Thyroid gland (tissue), 4 donors: ENCODE data around the gene INF2. TPM values are rescaled to one million over a fixed set of nuclear protein-coding genes. Genes with fewer than 3 reads are reported as not detected.

ENCODE experiments used
- DNase-seq, 2 donors: peaks; one replicate each; pipeline ENCODE4 v3.0.0-alpha.2; 2019
- H3K27ac ChIP-seq, 3 donors: fragments of 200-600 bp; sonication (generic); 1 replicate in 2 of 3; 2 replicates in 1 of 3; pipeline ENCODE4 v1.5.1; 2016 to 2019; ENCODE audit warnings: mild to moderate bottlenecking in 1 of 3, moderate library complexity in 1 of 3
- H3K27me3 ChIP-seq: fragments of 200-600 bp; sonication (generic); one replicate; pipeline ENCODE4 v1.5.1; 2019
- H3K36me3 ChIP-seq, 2 donors: fragments of 200-600 bp; sonication (generic); one replicate each; pipeline ENCODE4 v1.5.1; 2016 to 2019
- H3K4me1 ChIP-seq, 2 donors: fragments of 200-600 bp; sonication (generic); one replicate each; pipeline ENCODE4 v1.5.1; 2017 to 2019
- H3K4me3 ChIP-seq, 3 donors: fragments of 200-600 bp; sonication (generic); replicated peaks in 1 of 3; 1 replicate in 2 of 3; 2 replicates in 1 of 3; pipeline ENCODE4 v1.5.1; 2016; ENCODE audit warnings: mild to moderate bottlenecking in 1 of 3
- H3K9me3 ChIP-seq: fragments of 200-600 bp; sonication (generic); one replicate; pipeline ENCODE4 v1.5.1; 2017
- POLR2A ChIP-seq, 2 donors: fragments of 450-650 bp; IDR thresholded peaks; one replicate each; pipeline ENCODE4 v1.6.1; 2017; ENCODE audit warnings: antibody characterized with exemption in 2 of 2, mild to moderate bottlenecking in 2 of 2, moderate library complexity in 1 of 2
- WGBS, 2 donors: methylation state at CpG; one replicate each; pipeline ENCODE4 v1.1.5; 2017; 5-methylcytosine and 5-hydroxymethylcytosine counted together
- intact Hi-C: fragments of 100-400 bp; cut with DNase I; formaldehyde crosslinking; loops from one replicate; pipeline ENCODE4 v1.15.1; 2023
- total RNA-seq, 4 donors: library from RNA; depleted of rRNA; stranded (reverse); fragments of >200 nt; gene quantifications; one replicate each; pipeline ENCODE4 v1.2.3, GENCODE V29; 2016
- TF ChIP-seq, protein P1 (sequence below), 6 experiments: fragments of 200-600 bp in 3 of 6; fragments of 450-650 bp in 3 of 6; sonication (generic) in 3 of 6; IDR thresholded peaks; one replicate each; pipeline ENCODE4 v1.5.1; 2016 to 2019; ENCODE audit warnings: antibody characterized with exemption in 6 of 6, mild to moderate bottlenecking in 2 of 6, inconsistent platforms in 1 of 6, moderate library complexity in 1 of 6

INF2 gene
- total RNA-seq, 4 donors from 2014 or later = 35.1 to 54.7 (median 42.5) TPM

DNA sequence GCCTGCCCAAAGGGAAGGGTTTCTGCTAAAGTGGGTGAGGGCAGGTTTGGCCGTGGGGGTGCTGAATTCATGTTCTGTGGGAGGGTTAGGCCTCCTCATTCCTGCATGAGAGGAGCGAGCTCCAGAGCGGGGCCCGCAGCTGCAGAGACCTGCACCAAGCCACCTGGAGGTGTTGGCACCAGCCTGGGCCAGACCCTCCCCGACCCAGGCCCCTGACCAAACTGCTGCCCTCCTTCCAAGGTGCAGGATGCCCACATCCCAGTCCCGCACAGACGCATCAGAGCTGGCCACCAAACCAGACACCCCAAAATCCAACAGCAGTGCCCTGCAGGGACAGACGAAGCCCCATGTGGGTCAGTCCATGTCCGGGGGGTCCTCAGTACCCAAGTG lies 45.2 kb downstream of the INF2 start:
- WGBS, 2 donors = 91% methylated on average over 6 of the region's 9 CpGs; no CpG with 5 or more reads in 1 of the 2 donors
- H3K4me1 ChIP-seq = peaks cover 11 to 46% of the 10 kb centered on the region in 2 donors
- no peak overlapping the region for H3K27ac ChIP-seq
- no peak overlapping the region for H3K4me3 ChIP-seq
- no peak for DNase-seq
- TF ChIP-seq, protein P1, sequence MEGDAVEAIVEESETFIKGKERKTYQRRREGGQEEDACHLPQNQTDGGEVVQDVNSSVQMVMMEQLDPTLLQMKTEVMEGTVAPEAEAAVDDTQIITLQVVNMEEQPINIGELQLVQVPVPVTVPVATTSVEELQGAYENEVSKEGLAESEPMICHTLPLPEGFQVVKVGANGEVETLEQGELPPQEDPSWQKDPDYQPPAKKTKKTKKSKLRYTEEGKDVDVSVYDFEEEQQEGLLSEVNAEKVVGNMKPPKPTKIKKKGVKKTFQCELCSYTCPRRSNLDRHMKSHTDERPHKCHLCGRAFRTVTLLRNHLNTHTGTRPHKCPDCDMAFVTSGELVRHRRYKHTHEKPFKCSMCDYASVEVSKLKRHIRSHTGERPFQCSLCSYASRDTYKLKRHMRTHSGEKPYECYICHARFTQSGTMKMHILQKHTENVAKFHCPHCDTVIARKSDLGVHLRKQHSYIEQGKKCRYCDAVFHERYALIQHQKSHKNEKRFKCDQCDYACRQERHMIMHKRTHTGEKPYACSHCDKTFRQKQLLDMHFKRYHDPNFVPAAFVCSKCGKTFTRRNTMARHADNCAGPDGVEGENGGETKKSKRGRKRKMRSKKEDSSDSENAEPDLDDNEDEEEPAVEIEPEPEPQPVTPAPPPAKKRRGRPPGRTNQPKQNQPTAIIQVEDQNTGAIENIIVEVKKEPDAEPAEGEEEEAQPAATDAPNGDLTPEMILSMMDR (IDR thresholded peaks at IDR 0.05) = no peak
- TF ChIP-seq POLR2A (IDR thresholded peaks at IDR 0.05) = no peak
- H3K9me3 ChIP-seq = no peaks in the 10 kb centered on the region
- intact Hi-C loops = no loop called here
- H3K36me3 ChIP-seq = no peaks in the 10 kb centered on the region
- no peaks in the 10 kb centered on the region for H3K27me3 ChIP-seq

DNA sequence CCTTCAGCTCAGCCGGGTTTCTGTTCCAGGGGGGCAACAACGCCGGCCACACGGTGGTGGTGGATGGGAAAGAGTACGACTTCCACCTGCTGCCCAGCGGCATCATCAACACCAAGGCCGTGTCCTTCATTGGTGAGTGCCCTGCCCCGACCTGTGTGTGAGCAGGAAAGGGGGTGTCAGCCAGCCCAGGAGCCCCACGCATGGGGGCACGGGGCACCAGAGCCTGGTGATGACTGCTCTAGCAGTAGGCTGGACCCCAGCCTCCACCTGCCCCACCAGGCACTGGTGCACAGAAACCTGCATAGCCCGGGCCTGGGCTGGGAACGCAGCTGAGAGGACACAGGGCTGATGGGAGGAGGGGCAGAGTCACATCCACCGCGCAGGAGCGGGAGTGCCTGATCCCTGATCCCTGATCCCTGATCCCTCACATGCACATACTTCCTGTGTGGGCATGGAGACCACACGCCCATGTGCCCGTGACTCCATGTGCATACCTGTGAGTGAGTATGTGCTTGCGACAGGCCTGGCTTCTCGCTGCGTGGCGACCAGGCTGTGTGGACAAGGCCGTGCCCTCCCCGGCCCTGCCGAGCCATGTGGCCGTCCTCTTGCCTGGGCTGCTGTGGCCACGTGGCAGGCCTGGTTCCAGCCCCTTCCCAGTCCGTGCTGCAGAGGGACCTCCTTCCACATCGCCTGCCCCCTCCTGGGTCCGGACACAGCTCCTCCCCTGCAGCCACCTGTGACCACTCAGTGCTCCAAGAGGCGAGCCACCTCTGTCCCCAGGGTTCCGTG lies 45.8 kb downstream of the INF2 start:
- Histone ChIP-seq H3K4me1 (peaks cover 11 to 46% of the 10 kb centered on the region in 2 donors), H3K4me3 (no peak overlapping the region), H3K27ac (peak overlapping the region; percentile 61 to 82 (median 74)), H3K9me3 (no peaks in the 10 kb centered on the region), H3K36me3 (no peaks in the 10 kb centered on the region), H3K27me3 (no peaks in the 10 kb centered on the region)
- DNase-seq = no peak
- intact Hi-C loops = no loop called here
- no peak for TF ChIP-seq POLR2A (IDR thresholded peaks at IDR 0.05)
- TF ChIP-seq, protein P1 (IDR thresholded peaks at IDR 0.05) = no peak
- WGBS, 2 donors = 71 to 89% methylated on average over 19 to 20 of the region's 31 CpGs

DNA sequence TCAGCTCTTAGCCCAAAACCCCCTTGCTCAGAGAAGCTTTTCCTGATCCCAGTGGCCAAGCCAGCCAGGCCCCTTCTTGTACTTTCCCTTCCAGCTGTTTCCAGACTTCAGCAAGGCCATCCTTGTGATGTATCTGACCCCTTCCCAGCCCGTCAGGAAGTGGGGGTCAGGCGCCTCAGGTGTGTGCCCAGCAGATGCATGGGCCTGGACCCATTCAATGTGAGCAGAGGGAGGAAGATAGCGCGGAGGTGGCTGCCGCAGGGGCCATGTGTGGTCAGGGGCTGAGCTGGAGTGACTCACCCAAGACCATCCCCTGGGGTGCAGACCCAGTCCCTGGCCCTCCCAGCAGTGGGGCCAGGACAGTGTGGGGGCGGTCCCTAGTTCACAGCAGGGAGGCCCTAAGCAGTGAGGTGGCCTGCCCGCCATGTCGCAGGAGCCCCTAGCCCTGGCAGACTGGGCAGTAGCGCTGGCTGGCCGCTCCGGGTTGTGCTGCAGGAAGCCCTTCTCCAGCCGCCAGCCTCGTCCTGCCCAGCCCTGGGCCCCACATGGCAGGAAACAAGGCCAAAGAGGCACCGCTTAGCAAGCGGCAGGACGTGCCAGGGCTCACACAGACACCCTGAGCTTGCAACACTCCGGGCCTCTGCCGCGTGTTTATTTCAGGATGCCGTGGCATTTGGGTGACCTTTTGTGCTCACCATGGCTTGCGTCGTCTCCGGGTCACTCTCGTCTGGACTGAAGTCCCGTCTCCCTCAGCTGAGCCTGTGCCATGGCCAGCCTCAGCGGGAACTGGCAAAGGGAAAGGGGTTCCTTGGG lies 46.6 kb downstream of the INF2 start:
- Histone ChIP-seq H3K4me3 (no peak overlapping the region), H3K27me3 (no peaks in the 10 kb centered on the region), H3K36me3 (no peaks in the 10 kb centered on the region), H3K27ac (peak overlapping the region; percentile 61 to 82 (median 74)), H3K4me1 (peaks cover 11 to 46% of the 10 kb centered on the region in 2 donors), H3K9me3 (no peaks in the 10 kb centered on the region)
- TF ChIP-seq POLR2A (IDR thresholded peaks at IDR 0.05) = no peak
- TF ChIP-seq, protein P1 (IDR thresholded peaks at IDR 0.05) = no peak
- WGBS, 2 donors = 55 to 89% methylated on average over 19 to 21 of the region's 26 CpGs
- intact Hi-C loops = no loop called here
- DNase-seq = peak; percentile 56 to 67

DNA sequence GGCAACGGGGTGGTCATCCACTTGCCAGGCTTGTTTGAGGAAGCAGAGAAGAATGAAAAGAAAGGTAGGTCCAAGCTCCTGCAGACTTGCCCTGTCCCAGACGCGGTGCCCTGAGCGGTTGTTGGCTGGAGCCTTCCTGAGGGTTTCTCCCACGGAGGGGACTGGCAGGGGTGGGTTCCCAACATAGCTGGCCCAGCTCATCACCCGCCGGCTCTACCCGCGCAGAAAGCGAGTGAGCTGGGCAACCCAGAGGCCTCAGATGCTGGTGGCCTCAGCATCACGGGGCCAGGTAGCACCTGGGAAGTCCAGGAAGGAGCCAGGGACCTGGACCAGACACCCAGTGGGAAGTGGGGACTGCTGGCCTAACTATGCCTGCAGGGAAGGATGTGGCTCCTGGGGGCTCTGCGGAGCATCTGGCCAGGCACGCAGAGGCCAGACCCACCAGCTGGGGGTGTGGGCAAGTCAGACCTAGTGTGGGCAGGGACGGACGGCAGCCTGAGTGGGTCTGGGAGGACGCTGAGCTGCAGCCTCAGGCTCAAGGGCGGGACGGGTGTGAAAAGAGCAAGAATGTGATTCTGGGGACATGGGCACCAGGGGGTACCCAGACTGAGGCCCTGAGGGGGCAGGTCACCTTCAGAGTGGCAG lies 49.1 kb downstream of the INF2 start:
- no peak for DNase-seq
- WGBS, 2 donors = 93 to 94% methylated on average over 17 to 18 of the region's 18 CpGs
- Histone ChIP-seq H3K27ac (no peak overlapping the region), H3K4me3 (no peak overlapping the region), H3K9me3 (no peaks in the 10 kb centered on the region), H3K27me3 (no peaks in the 10 kb centered on the region), H3K4me1 (peaks cover 0 to 21% of the 10 kb centered on the region in 2 donors), H3K36me3 (no peaks in the 10 kb centered on the region)
- intact Hi-C loops = no loop called here
- TF ChIP-seq POLR2A (IDR thresholded peaks at IDR 0.05) = no peak
- TF ChIP-seq, protein P1 (IDR thresholded peaks at IDR 0.05) = no peak
